Mucosa of descending colon (tissue), 3 donors: ENCODE data around the gene ASTN2. TPM values are rescaled to one million over a fixed set of nuclear protein-coding genes. Genes with fewer than 3 reads are reported as not detected.

Source experiments
- ATAC-seq: fragments of 200-7000 bp; cut with Tn5 transposase; one replicate; pipeline ENCODE4 v1.9.1; 2020; ENCODE audit warnings: mild to moderate bottlenecking, moderate library complexity
- DNase-seq, 3 donors: peaks; one replicate each; pipeline ENCODE4 v3.0.0-alpha.2; 2020
- H3K36me3 ChIP-seq: fragments of 200-600 bp; one replicate; pipeline ENCODE4 v1.8.0; 2021; ENCODE audit warnings: low read depth, mild to moderate bottlenecking
- H3K4me1 ChIP-seq: fragments of 200-600 bp; one replicate; pipeline ENCODE4 v1.8.0; 2021; ENCODE audit warnings: low read depth, mild to moderate bottlenecking
- H3K4me3 ChIP-seq: fragments of 200-600 bp; one replicate; pipeline ENCODE4 v1.8.0; 2021; ENCODE audit warnings: mild to moderate bottlenecking
- H3K9me3 ChIP-seq: fragments of 200-600 bp; one replicate; pipeline ENCODE4 v1.8.0; 2021; ENCODE audit warnings: mild to moderate bottlenecking
- intact Hi-C, 2 donors: fragments of 100-400 bp; cut with DNase I in 1 of 2; cut with micrococcal nuclease in 1 of 2; formaldehyde crosslinking; loops; one replicate each; pipeline versions ENCODE4 v1.11.0 to v1.11.1; 2022; cut with DNase I, micrococcal nuclease
- total RNA-seq, 3 donors: library from RNA; stranded (reverse); fragmentation: NEBNext Ultra II Directional in 2 of 3; extraction: Animal tissue kit (Norgen Biotek cat#: 25700) in 2 of 3; gene quantifications; one replicate each; pipeline versions ENCODE4 v1.2.1 to v1.2.4, GENCODE V29; 2021 to 2023
- TF ChIP-seq, protein P1 (sequence below): fragments of 200-600 bp; IDR thresholded peaks from one replicate; pipeline ENCODE4 v1.8.0; 2022; ENCODE audit warnings: antibody characterized with exemption, mild to moderate bottlenecking
- donor health status: DM: no; HTN: no; CAD: no; lungs with moderate emphysema.
- donor health status: DM: no; HTN: no; CAD: no.
- donor health status: DM: no; HTN: yes; CAD: no.

Gene ASTN2
- total RNA-seq, 3 donors from 2014 or later: 3.5 to 6.1 (median 5.4) TPM

- TF ChIP-seq, protein P1, sequence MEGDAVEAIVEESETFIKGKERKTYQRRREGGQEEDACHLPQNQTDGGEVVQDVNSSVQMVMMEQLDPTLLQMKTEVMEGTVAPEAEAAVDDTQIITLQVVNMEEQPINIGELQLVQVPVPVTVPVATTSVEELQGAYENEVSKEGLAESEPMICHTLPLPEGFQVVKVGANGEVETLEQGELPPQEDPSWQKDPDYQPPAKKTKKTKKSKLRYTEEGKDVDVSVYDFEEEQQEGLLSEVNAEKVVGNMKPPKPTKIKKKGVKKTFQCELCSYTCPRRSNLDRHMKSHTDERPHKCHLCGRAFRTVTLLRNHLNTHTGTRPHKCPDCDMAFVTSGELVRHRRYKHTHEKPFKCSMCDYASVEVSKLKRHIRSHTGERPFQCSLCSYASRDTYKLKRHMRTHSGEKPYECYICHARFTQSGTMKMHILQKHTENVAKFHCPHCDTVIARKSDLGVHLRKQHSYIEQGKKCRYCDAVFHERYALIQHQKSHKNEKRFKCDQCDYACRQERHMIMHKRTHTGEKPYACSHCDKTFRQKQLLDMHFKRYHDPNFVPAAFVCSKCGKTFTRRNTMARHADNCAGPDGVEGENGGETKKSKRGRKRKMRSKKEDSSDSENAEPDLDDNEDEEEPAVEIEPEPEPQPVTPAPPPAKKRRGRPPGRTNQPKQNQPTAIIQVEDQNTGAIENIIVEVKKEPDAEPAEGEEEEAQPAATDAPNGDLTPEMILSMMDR: no peak
- Histone ChIP-seq H3K4me1 (no peaks in the 10 kb centered on the region), H3K36me3 (no peaks in the 10 kb centered on the region), H3K4me3 (no peak overlapping the region), H3K9me3 (no peaks in the 10 kb centered on the region)
- no peak for DNase-seq
- ATAC-seq: no peak
- intact Hi-C loops: no loop called here
Measured at GRCh38 chr9:117084221-117084620, 330.6 kb downstream of the ASTN2 start.

- DNase-seq: no peak
- ATAC-seq: no peak
- Histone ChIP-seq H3K9me3 (no peaks in the 10 kb centered on the region), H3K4me3 (no peak overlapping the region), H3K4me1 (no peaks in the 10 kb centered on the region), H3K36me3 (no peaks in the 10 kb centered on the region)
- intact Hi-C loops: no loop called here
- TF ChIP-seq, protein P1: no peak
Measured at GRCh38 chr9:117083559-117083958, 331.3 kb downstream of the ASTN2 start.

GRCh38 chr9:117081641-117082317 lies 333.1 kb downstream of the ASTN2 start:
- no peaks in the 10 kb centered on the region for H3K36me3 ChIP-seq
- H3K4me3 ChIP-seq: no peak overlapping the region
- DNase-seq (no peak), ATAC-seq (no peak)
- no peaks in the 10 kb centered on the region for H3K4me1 ChIP-seq
- TF ChIP-seq, protein P1: no peak
- intact Hi-C loops: no loop called here
- no peaks in the 10 kb centered on the region for H3K9me3 ChIP-seq

GRCh38 chr9:117080765-117081390 lies 334.0 kb downstream of the ASTN2 start:
- DNase-seq (no peak), ATAC-seq (no peak)
- intact Hi-C loops: no loop called here
- TF ChIP-seq, protein P1: no peak
- H3K4me3 ChIP-seq: no peak overlapping the region
- H3K9me3 ChIP-seq: no peaks in the 10 kb centered on the region
- H3K36me3 ChIP-seq: no peaks in the 10 kb centered on the region
- no peaks in the 10 kb centered on the region for H3K4me1 ChIP-seq

DNA sequence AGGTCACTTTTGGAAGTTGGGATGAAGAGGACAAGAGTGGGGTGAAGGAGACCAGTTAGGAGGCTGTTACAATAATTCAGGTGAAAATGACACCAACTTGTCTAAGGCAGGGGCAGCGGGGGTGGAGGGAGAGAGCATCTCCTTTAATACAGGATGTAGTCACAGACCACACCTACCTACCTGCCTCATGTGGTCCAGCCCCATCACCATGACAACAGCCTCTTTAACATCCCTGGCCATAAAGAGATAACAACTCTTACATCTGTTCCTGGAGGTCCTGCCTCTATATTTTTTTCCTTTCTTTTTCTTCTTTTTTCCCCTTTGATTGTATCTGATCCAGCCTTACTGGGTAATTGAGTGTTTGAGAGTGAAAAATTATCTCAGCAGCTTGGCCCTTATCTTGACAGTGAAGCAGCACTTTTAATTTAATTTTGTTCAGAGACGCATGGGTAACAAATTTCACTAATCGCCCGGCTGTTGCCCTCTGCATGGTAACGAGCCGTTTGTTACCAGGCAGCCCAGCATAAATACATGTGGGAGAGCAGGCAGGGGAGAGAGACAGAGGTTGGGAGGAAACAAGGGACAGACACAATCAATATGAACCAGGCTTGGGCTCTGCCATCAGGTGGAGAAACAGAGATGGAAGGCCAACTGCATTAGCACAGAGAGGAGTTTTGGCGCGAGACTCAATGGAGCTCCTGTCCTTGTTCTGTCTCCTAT lies 338.1 kb downstream of the ASTN2 start:
- intact Hi-C loops: no loop called here
- Histone ChIP-seq H3K4me3 (no peak overlapping the region), H3K36me3 (no peaks in the 10 kb centered on the region), H3K9me3 (no peaks in the 10 kb centered on the region), H3K4me1 (no peaks in the 10 kb centered on the region)
- DNase-seq (no peak), ATAC-seq (no peak)
- TF ChIP-seq, protein P1: no peak
